Caco-2 (cell line): Measurements from ENCODE around the gene DPY19L3. TPM values are rescaled to one million over a fixed set of nuclear protein-coding genes. Genes with fewer than 3 reads are reported as not detected.

Source experiments
- BruUV-seq: library from RNA; stranded (reverse); fragments of 400-500 nt; replicated peaks from 2 replicates; lab custom pipeline; 2021; lab: Mats Ljungman, UMichigan
- CTCF ChIA-PET: fragments of 300-600 bp; sonication (Branson Sonifier 250); formaldehyde crosslinking; loops from one replicate; lab custom pipeline; 2022; ENCODE audit warnings: antibody characterized with exemption; lab: Charles Lee
- POLR2A ChIA-PET: fragments of 300-600 bp; sonication (Branson Sonifier 250); formaldehyde crosslinking; loops from one replicate; lab custom pipeline; 2022; ENCODE audit warnings: antibody characterized with exemption; lab: Charles Lee
- DNase-seq, 2 experiments: peaks; one replicate each; pipeline versions ENCODE4 v3.0.0 to v3.0.0-alpha.2; 2020 to 2022
- H3K27me3 ChIP-seq: replicated peaks from 2 replicates; pipeline ENCODE4 v1.6.0; 2011; ENCODE audit warnings: low read length; ENCODE audit not compliant: control insufficient read depth, insufficient read depth
- H3K36me3 ChIP-seq: 2 replicates; pipeline ENCODE4 v1.5.1; 2011; ENCODE audit warnings: low read length; ENCODE audit not compliant: control insufficient read depth, insufficient read depth
- H3K4me1 ChIP-seq: fragments of 250-450 bp; sonication (Bioruptor Pico); 2 replicates; pipeline ENCODE4 v1.5.1; 2020; ENCODE audit warnings: mild to moderate bottlenecking
- H3K4me3 ChIP-seq: 2 replicates; pipeline ENCODE4 v1.5.1; 2011; ENCODE audit warnings: low read depth, mild to moderate bottlenecking, control low read depth, low read length
- H3K9me3 ChIP-seq: fragments of 250-450 bp; sonication (Bioruptor Pico); 2 replicates; pipeline ENCODE4 v1.5.1; 2020; ENCODE audit warnings: mild to moderate bottlenecking, moderate library complexity
- H3K27ac Mint-ChIP-seq: one replicate; pipeline ENCODE4 v1.8.0; 2022; ENCODE audit warnings: mixed read lengths; ENCODE audit not compliant: unreplicated experiment
- H3K27me3 Mint-ChIP-seq: one replicate; pipeline ENCODE4 v1.8.0; 2022; ENCODE audit warnings: mixed read lengths; ENCODE audit not compliant: insufficient read depth, unreplicated experiment
- H3K36me3 Mint-ChIP-seq: one replicate; pipeline ENCODE4 v1.8.0; 2022; ENCODE audit warnings: mild to moderate bottlenecking, mixed read lengths; ENCODE audit not compliant: insufficient read depth, unreplicated experiment
- H3K4me1 Mint-ChIP-seq: one replicate; pipeline ENCODE4 v1.8.0; 2022; ENCODE audit warnings: low read depth, mixed read lengths; ENCODE audit not compliant: unreplicated experiment
- H3K4me3 Mint-ChIP-seq: one replicate; pipeline ENCODE4 v1.8.0; 2022; ENCODE audit warnings: mild to moderate bottlenecking, moderate library complexity, mixed read lengths; ENCODE audit not compliant: unreplicated experiment
- H3K9me3 Mint-ChIP-seq: one replicate; pipeline ENCODE4 v1.8.0; 2022; ENCODE audit warnings: mixed read lengths; ENCODE audit not compliant: unreplicated experiment
- intact Hi-C: fragments of 100-400 bp; cut with micrococcal nuclease; formaldehyde crosslinking; loops from one replicate; pipeline ENCODE4 v1.10.0; 2022; ENCODE audit not compliant: unreplicated experiment
- total RNA-seq: library from RNA; stranded (reverse); gene quantifications from 2 replicates; pipeline ENCODE4 v1.2.3, GENCODE V29; 2022
- TF ChIP-seq, protein P1 (sequence below), 2 experiments: fragments of 200-600 bp in 1 of 2; IDR thresholded peaks; 1 replicate in 1 of 2; 2 replicates in 1 of 2; pipeline versions ENCODE4 v1.5.1 to v1.8.0; 2011 to 2022; ENCODE audit warnings: antibody characterized with exemption in 1 of 2, control low read depth in 1 of 2, inconsistent platforms in 1 of 2, low read depth in 1 of 2, low read length in 1 of 2, mild to moderate bottlenecking in 1 of 2, moderate library complexity in 1 of 2; ENCODE audit not compliant: insufficient read depth in 1 of 2, severe bottlenecking in 1 of 2, unreplicated experiment in 1 of 2

DPY19L3 gene
- total RNA-seq, 1 experiment from 2014 or later: 40.7 TPM

DNA sequence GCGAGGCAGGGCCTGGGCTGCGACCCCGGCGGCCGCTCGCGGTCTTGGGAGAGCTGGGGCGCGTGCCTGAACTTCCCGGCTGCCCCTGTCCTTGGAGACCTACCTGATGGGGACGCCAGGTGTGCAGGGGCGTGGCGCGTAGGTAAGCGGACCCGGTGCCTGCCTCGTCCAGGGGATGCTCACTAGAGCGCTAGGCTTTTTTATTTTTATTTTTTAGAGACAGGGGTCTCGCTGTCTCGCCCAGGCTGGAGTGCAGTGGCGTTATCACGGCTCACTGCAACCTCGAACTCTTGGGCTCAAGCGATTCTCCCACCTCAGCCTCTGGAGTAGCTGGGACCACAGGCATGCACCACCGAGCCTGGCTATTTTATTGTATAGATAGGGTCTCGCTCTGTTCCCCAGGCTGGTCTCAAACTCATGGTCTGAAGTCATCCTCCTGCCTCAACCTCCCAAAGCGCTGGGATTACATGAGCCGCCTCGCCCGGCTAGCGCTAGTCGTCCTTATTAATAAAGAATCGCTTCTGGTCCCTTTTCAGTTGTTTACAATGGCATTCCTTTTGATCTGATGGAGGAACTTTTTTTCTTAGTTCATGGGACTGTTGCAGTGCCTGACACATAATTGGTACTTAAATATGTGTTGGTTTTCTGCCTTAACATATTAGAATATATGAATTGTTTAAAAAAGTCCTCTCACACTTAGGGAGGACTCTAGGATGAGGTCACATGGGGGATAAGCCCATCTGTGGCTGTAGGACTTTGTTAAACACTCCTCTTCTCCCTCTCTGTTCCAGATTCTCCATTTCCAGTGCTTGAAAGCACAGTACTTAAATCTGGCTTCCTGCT is 812 bp downstream of the DPY19L3 start:
- Histone ChIP-seq H3K9me3 (no peaks in the 10 kb centered on the region), H3K4me3 (peak overlapping the region; percentile 99), H3K36me3 (no peaks in the 10 kb centered on the region), H3K27me3 (no peaks in the 10 kb centered on the region), H3K4me1 (peaks cover 5% of the 10 kb centered on the region)
- H3K36me3 Mint-ChIP-seq: peaks cover 16% of the 10 kb centered on the region
- peaks cover 15% of the 10 kb centered on the region for H3K4me1 Mint-ChIP-seq
- peak overlapping the region; percentile 77 for H3K4me3 Mint-ChIP-seq
- ChIA-PET POLR2A (interaction anchor here (0.5 to 1.7 kb wide), 12 partner anchors 13 to 303 kb away, joined by 3 to 10 read pairs (median 4); partner anchors contain the start of genes PDCD5 and ZNF507), CTCF (interaction anchor here (0.6 kb wide), 1 partner anchor 87 kb away, joined by 3 read pairs; no protein-coding TSS in a partner anchor)
- no peaks in the 10 kb centered on the region for H3K27me3 Mint-ChIP-seq
- no peak for DNase-seq
- H3K9me3 Mint-ChIP-seq: no peaks in the 10 kb centered on the region
- H3K27ac Mint-ChIP-seq: peak overlapping the region; percentile 79
- intact Hi-C loops: loop anchor here (10.0 kb wide), 1 partner anchor 268 kb away; the partner anchor contains the start of genes ANKRD27 and RGS9BP
- TF ChIP-seq, protein P1, sequence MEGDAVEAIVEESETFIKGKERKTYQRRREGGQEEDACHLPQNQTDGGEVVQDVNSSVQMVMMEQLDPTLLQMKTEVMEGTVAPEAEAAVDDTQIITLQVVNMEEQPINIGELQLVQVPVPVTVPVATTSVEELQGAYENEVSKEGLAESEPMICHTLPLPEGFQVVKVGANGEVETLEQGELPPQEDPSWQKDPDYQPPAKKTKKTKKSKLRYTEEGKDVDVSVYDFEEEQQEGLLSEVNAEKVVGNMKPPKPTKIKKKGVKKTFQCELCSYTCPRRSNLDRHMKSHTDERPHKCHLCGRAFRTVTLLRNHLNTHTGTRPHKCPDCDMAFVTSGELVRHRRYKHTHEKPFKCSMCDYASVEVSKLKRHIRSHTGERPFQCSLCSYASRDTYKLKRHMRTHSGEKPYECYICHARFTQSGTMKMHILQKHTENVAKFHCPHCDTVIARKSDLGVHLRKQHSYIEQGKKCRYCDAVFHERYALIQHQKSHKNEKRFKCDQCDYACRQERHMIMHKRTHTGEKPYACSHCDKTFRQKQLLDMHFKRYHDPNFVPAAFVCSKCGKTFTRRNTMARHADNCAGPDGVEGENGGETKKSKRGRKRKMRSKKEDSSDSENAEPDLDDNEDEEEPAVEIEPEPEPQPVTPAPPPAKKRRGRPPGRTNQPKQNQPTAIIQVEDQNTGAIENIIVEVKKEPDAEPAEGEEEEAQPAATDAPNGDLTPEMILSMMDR (IDR thresholded peaks at IDR 0.05; ENCODE audit: insufficient read depth in 1 of 2, low read depth in 1 of 2, low read length in 1 of 2, severe bottlenecking in 1 of 2, unreplicated experiment in 1 of 2): peak in 1 of 2 experiments; percentile 13
- no TSS peak for BruUV-seq

- ChIA-PET CTCF (no interaction called here), POLR2A (no interaction called here)
- H3K36me3 ChIP-seq: no peaks in the 10 kb centered on the region
- H3K27me3 ChIP-seq: no peaks in the 10 kb centered on the region
- H3K4me3 Mint-ChIP-seq: peak overlapping the region; percentile 77
- H3K4me1 ChIP-seq: peaks cover 5% of the 10 kb centered on the region
- TF ChIP-seq, protein P1 (IDR thresholded peaks at IDR 0.05; ENCODE audit: insufficient read depth in 1 of 2, low read depth in 1 of 2, low read length in 1 of 2, severe bottlenecking in 1 of 2, unreplicated experiment in 1 of 2): no peak
- DNase-seq: no peak
- TSS peak; percentile 37 for BruUV-seq
- H3K9me3 Mint-ChIP-seq: no peaks in the 10 kb centered on the region
- H3K9me3 ChIP-seq: no peaks in the 10 kb centered on the region
- H3K36me3 Mint-ChIP-seq: peaks cover 24% of the 10 kb centered on the region
- intact Hi-C loops: loop anchor here (10.0 kb wide), 1 partner anchor 268 kb away; the partner anchor contains the start of genes ANKRD27 and RGS9BP
- H3K4me1 Mint-ChIP-seq: peaks cover 15% of the 10 kb centered on the region
- H3K4me3 ChIP-seq: no peak overlapping the region
- no peaks in the 10 kb centered on the region for H3K27me3 Mint-ChIP-seq
- H3K27ac Mint-ChIP-seq: peak overlapping the region; percentile 79
Measured at GRCh38 chr19:32407004-32407992, 1.7 kb downstream of the DPY19L3 start.

- CTCF ChIA-PET: no interaction called here
- no peaks in the 10 kb centered on the region for H3K9me3 Mint-ChIP-seq
- H3K27me3 Mint-ChIP-seq: no peaks in the 10 kb centered on the region
- peaks cover 26% of the 10 kb centered on the region for H3K36me3 Mint-ChIP-seq
- Histone ChIP-seq H3K36me3 (no peaks in the 10 kb centered on the region), H3K27me3 (no peaks in the 10 kb centered on the region), H3K9me3 (no peaks in the 10 kb centered on the region), H3K4me3 (no peak overlapping the region), H3K4me1 (no peaks in the 10 kb centered on the region)
- no peak overlapping the region for H3K4me3 Mint-ChIP-seq
- H3K27ac Mint-ChIP-seq: no peak overlapping the region
- TF ChIP-seq, protein P1 (IDR thresholded peaks at IDR 0.05; ENCODE audit: insufficient read depth in 1 of 2, low read depth in 1 of 2, low read length in 1 of 2, severe bottlenecking in 1 of 2, unreplicated experiment in 1 of 2): no peak
- BruUV-seq: no TSS peak
- intact Hi-C loops: no loop called here
- H3K4me1 Mint-ChIP-seq: no peaks in the 10 kb centered on the region
- POLR2A ChIA-PET: no interaction called here
- DNase-seq: no peak
Measured at GRCh38 chr19:32415246-32415645, 9.7 kb downstream of the DPY19L3 start.
